ENCODE measurements around the gene TPRG1. TPM values are rescaled to one million over a fixed set of nuclear protein-coding genes. Genes with fewer than 3 reads are reported as not detected.

The TPRG1 gene
- total RNA-seq, 1 donor from 2014 or later, result 21.6 TPM

DNA sequence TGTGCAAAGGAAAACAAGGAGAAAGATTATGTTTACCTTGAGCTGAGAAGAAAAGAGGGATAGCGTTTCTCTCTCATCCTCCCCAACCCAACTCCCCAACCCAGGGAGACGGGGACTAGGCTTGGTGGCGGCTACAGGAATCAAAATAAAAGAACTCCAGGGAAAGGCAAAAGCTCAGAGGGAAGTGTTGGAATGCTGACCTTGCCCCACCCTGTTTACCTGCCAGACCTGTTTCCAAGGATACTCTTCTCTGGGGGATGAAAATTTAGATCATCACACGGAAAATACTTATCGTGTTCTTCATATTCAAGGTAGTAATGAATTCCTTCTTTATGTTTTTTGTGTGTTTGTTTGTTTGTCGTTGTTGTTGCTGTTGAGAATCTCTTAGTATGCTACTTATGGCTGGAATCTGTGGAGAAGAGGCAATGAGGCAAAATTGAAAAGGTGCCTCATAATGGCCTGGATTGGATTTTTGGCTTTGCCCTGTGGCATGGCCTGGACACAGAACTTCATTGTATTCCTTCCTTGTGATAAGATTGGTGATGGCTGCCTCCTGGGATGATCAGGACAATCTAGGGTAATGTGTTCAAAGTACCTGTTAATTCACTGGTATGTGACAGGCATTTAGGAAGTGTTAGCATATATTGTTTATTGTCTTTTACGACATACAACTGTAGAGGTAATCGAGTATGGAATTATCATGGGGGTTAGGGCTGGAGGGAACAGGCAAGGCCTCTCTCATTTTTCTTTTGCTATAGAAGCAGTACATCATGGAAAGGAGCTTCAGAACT, 11.1 kb upstream of the TPRG1 start:
- Histone ChIP-seq H3K9me3 (no peaks in the 10 kb centered on the region), H3K27ac (no peak overlapping the region)
- no peak for TF ChIP-seq POLR2A (IDR thresholded peaks at IDR 0.05)
- TF ChIP-seq POLR2AphosphoS5 (IDR thresholded peaks at IDR 0.05; ENCODE audit: insufficient read depth in 1 of 2, low read depth in 1 of 2), result no peak
- no peak for TF ChIP-seq CTCF (IDR thresholded peaks at IDR 0.05)

DNA sequence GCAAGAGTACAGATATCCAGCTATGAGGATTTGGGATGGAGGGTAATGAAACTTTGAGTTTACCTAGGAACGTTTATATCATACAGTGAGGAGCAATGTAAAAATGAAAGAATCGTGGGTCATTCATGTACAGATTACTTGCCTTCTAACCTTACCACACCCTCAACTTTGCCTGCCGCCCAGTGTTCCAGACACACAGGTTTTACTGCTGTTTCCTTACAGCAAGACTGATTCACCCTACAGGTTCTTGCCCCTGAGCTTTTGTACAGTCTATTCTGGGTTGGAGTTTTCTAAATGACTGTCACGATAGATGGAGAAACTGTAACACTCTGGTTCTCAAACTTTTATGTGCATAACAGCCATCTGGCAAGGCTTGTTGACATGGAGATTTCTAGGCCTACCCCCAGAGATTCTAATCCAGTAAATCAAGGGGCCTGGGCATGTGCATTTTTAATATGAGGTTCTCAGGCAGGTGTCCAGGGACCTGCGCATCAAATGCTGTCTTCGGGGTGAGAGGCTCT, 6.6 kb upstream of the TPRG1 start:
- TF ChIP-seq CTCF (IDR thresholded peaks at IDR 0.05) (no peak), POLR2AphosphoS5 (IDR thresholded peaks at IDR 0.05; ENCODE audit: insufficient read depth in 1 of 2, low read depth in 1 of 2) (peak in 1 of 2 donors; percentile 63)
- no peak overlapping the region for H3K27ac ChIP-seq
- DNase-seq (ENCODE audit: extremely low spot score in 2 of 2), result no peak
- no peak overlapping the region for H3K4me3 ChIP-seq
- intact Hi-C loops (cut with DNase I), result no loop called here
- H3K9me3 ChIP-seq, result no peaks in the 10 kb centered on the region
- peaks cover 7% of the 10 kb centered on the region for H3K4me1 ChIP-seq
- no peaks in the 10 kb centered on the region for H3K27me3 ChIP-seq
- H3K36me3 ChIP-seq, result no peaks in the 10 kb centered on the region

More for the DNA sequence above, 11.1 kb upstream of the TPRG1 start:
- Histone ChIP-seq H3K27me3 (no peaks in the 10 kb centered on the region), H3K4me1 (peaks cover 9% of the 10 kb centered on the region), H3K4me3 (no peak overlapping the region), H3K36me3 (no peaks in the 10 kb centered on the region)
- intact Hi-C loops (cut with DNase I), result no loop called here
- no peak for DNase-seq (ENCODE audit: extremely low spot score in 2 of 2)

DNA sequence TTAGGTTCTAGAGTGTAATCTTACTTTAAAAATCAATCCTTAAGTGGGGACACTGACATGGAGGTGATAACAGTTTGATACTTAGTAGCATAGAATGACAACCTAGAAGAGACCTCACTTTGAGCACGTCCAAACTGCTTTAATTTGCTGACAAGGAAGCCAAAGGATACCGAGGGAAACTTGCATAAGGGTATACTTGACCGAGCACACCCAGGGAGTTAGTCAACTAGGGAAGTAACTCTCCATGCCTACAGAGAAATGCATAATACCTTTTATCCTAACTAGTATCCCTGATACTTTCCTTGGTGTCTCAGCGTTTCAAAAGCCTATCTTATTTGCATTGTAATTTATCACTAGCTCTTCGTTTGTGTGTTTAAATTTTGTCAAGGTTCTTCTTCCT, 5.5 kb upstream of the TPRG1 start:
- Histone ChIP-seq H3K27ac (peak overlapping the region; percentile 38), H3K4me3 (no peak overlapping the region), H3K36me3 (no peaks in the 10 kb centered on the region), H3K9me3 (no peaks in the 10 kb centered on the region), H3K27me3 (no peaks in the 10 kb centered on the region), H3K4me1 (no peaks in the 10 kb centered on the region)
- DNase-seq (ENCODE audit: extremely low spot score in 2 of 2), result no peak
- TF ChIP-seq POLR2A (IDR thresholded peaks at IDR 0.05), result no peak
- no peak for TF ChIP-seq CTCF (IDR thresholded peaks at IDR 0.05)
- TF ChIP-seq POLR2AphosphoS5 (IDR thresholded peaks at IDR 0.05; ENCODE audit: insufficient read depth in 1 of 2, low read depth in 1 of 2), result no peak
- intact Hi-C loops (cut with DNase I), result no loop called here

GRCh38 chr3:189167027-189167766, 4.6 kb upstream of the TPRG1 start:
- Histone ChIP-seq H3K27me3 (no peaks in the 10 kb centered on the region), H3K4me3 (no peak overlapping the region), H3K36me3 (no peaks in the 10 kb centered on the region), H3K27ac (peak overlapping the region; percentile 38), H3K4me1 (no peaks in the 10 kb centered on the region), H3K9me3 (no peaks in the 10 kb centered on the region)
- peak in 1 of 2 donors; percentile 39 for TF ChIP-seq POLR2AphosphoS5 (IDR thresholded peaks at IDR 0.05; ENCODE audit: insufficient read depth in 1 of 2, low read depth in 1 of 2)
- no peak for TF ChIP-seq POLR2A (IDR thresholded peaks at IDR 0.05)
- DNase-seq (ENCODE audit: extremely low spot score in 2 of 2), result no peak
- intact Hi-C loops (cut with DNase I), result no loop called here

DNA sequence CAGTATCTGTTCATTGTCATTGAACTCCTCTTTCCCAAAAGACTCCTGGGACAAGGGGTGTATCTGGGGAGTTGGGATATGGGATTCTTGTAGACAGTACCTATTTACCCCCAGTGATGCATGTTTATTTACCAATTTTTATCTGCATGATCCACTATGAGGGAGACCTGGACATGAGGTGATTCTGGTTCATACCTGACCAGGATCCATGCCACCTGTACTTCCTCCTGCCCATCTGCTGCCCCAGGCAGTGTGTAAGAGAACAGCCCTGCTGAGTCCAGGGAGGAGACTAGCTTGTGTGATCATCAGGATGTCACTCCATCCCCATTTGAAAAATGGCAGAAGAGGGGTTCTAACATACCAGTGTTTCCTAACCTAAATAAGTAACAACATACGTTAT, 3.1 kb upstream of the TPRG1 start:
- H3K4me1 ChIP-seq, result no peaks in the 10 kb centered on the region
- H3K27ac ChIP-seq, result no peak overlapping the region
- H3K36me3 ChIP-seq, result no peaks in the 10 kb centered on the region
- H3K27me3 ChIP-seq, result no peaks in the 10 kb centered on the region
- no peak overlapping the region for H3K4me3 ChIP-seq
- intact Hi-C loops (cut with DNase I), result no loop called here
- H3K9me3 ChIP-seq, result no peaks in the 10 kb centered on the region
- no peak for DNase-seq (ENCODE audit: extremely low spot score in 2 of 2)
- no peak for TF ChIP-seq CTCF (IDR thresholded peaks at IDR 0.05)
- TF ChIP-seq POLR2A (IDR thresholded peaks at IDR 0.05), result no peak
- no peak for TF ChIP-seq POLR2AphosphoS5 (IDR thresholded peaks at IDR 0.05; ENCODE audit: insufficient read depth in 1 of 2, low read depth in 1 of 2)

Data from vagina (tissue), 2 donors.